Adrenal gland (tissue), 5 donors: ENCODE measurements around the gene VNN1.

ENCODE experiments used
- POLR2A ChIP-seq, 2 donors: fragments of 450-650 bp; IDR thresholded peaks; one replicate each; pipeline ENCODE4 v1.6.1; 2017; ENCODE audit warnings: antibody characterized with exemption in 2 of 2, mild to moderate bottlenecking in 2 of 2, moderate library complexity in 1 of 2
- TF ChIP-seq, protein P1 (sequence below), 6 experiments: fragments of 450-650 bp in 4 of 6; fragments of 200-600 bp in 2 of 6; sonication (generic) in 1 of 6; IDR thresholded peaks; 1 replicate in 5 of 6; 2 replicates in 1 of 6; pipeline versions ENCODE4 v1.5.1 to v1.8.0; 2016 to 2021; ENCODE audit warnings: antibody characterized with exemption in 6 of 6, mild to moderate bottlenecking in 2 of 6, moderate library complexity in 1 of 6
- donor health status: DM: no; HTN: no; CAD: no.

DNA sequence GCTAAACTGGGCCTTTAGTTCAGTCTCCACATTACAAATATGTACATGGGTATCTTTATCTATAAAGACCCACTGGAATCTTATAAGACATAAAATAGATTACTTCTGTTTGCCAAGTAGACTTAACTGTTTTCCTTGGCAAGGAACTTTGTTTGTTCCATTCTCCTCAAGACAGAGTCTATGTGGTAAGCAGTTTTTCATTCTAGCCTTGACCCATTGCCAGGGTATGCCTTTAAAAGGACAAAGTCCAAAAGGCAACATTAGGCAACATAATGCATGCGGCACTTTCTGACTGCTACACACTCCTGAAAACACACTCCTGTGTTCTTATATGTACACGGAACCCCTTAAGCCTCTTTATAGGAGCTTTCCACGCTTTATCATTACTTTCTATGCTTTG lies 20.4 kb downstream of the VNN1 start:
- TF ChIP-seq POLR2A (IDR thresholded peaks at IDR 0.05) = no peak
- TF ChIP-seq, protein P1, sequence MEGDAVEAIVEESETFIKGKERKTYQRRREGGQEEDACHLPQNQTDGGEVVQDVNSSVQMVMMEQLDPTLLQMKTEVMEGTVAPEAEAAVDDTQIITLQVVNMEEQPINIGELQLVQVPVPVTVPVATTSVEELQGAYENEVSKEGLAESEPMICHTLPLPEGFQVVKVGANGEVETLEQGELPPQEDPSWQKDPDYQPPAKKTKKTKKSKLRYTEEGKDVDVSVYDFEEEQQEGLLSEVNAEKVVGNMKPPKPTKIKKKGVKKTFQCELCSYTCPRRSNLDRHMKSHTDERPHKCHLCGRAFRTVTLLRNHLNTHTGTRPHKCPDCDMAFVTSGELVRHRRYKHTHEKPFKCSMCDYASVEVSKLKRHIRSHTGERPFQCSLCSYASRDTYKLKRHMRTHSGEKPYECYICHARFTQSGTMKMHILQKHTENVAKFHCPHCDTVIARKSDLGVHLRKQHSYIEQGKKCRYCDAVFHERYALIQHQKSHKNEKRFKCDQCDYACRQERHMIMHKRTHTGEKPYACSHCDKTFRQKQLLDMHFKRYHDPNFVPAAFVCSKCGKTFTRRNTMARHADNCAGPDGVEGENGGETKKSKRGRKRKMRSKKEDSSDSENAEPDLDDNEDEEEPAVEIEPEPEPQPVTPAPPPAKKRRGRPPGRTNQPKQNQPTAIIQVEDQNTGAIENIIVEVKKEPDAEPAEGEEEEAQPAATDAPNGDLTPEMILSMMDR (IDR thresholded peaks at IDR 0.05) = no peak
